GM12878 (cell line): Measurements from ENCODE around the gene GPC6. TPM values are rescaled to one million over a fixed set of nuclear protein-coding genes. Genes with fewer than 3 reads are reported as not detected.

Experiments used
- ATAC-seq: fragments of 200-7000 bp; cut with Tn5 transposase; 3 replicates; pipeline ENCODE4 v1.9.1; 2020; ENCODE audit warnings: mild to moderate bottlenecking, moderate library complexity
- BruUV-seq: library from RNA; stranded (reverse); fragments of 400-500 nt; replicated peaks from 2 replicates; lab custom pipeline; 2021; lab: Mats Ljungman, UMichigan
- CTCF ChIA-PET: fragments of 300-600 bp; sonication (Branson Sonifier 250); formaldehyde crosslinking; extraction: SDS; loops from one replicate; lab custom pipeline; 2021; ENCODE audit warnings: inconsistent platforms; lab: Yijun Ruan, JAX
- POLR2A ChIA-PET: fragments of 350-600 bp; formaldehyde crosslinking; extraction: SDS; loops from one replicate; lab custom pipeline; 2021; ENCODE audit warnings: inconsistent platforms; lab: Charles Lee
- RAD21 ChIA-PET: fragments of 300-600 bp; sonication (Branson Sonifier 250); formaldehyde crosslinking; loops from one replicate; lab custom pipeline; 2023; ENCODE audit warnings: antibody characterized with exemption; ENCODE audit not compliant: unreplicated experiment; lab: Charles Lee
- SMC1A ChIA-PET: fragments of 300-600 bp; sonication (Branson Sonifier 250); formaldehyde crosslinking; loops from one replicate; lab custom pipeline; 2023; ENCODE audit not compliant: unreplicated experiment, uncharacterized antibody; lab: Charles Lee
- DNase-seq: peaks from one replicate; pipeline ENCODE4 v3.0.0-alpha.2; 2011; ENCODE audit warnings: low read depth, low spot score
- FAIRE-seq: peaks from 3 replicates; lab custom pipeline; 2011; peaks lifted over from hg19 to GRCh38; lab: Jason Lieb, UNC
- H2AFZ ChIP-seq: 2 replicates; pipeline ENCODE4 v1.6.0; 2011; ENCODE audit warnings: low read depth, low read length, control low read depth; ENCODE audit not compliant: control insufficient read depth
- H3K27ac ChIP-seq: 2 replicates; pipeline ENCODE4 v1.5.1; 2011; ENCODE audit warnings: control low read depth; ENCODE audit not compliant: control insufficient read depth, insufficient read depth
- H3K27me3 ChIP-seq, 2 experiments: replicated peaks in 1 of 2; 2 replicates each; pipeline versions ENCODE4 v1.6.0 to v1.6.1; 2011; ENCODE audit warnings: low read length in 1 of 2; ENCODE audit not compliant: control insufficient read depth in 2 of 2, insufficient read depth in 2 of 2
- H3K36me3 ChIP-seq, 2 experiments: 2 replicates each; pipeline ENCODE4 v1.5.1; 2011; ENCODE audit warnings: low read length in 1 of 2; ENCODE audit not compliant: control insufficient read depth in 2 of 2, insufficient read depth in 2 of 2
- H3K4me1 ChIP-seq: 2 replicates; pipeline ENCODE4 v1.6.1; 2011; ENCODE audit warnings: mild to moderate bottlenecking, low read length, moderate library complexity, mixed read lengths; ENCODE audit not compliant: control insufficient read depth, insufficient read depth
- H3K4me2 ChIP-seq: 2 replicates; pipeline ENCODE4 v1.6.0; 2011; ENCODE audit warnings: control low read depth; ENCODE audit not compliant: control insufficient read depth, insufficient read depth
- H3K4me3 ChIP-seq: fragments of 200-600 bp; sonication (generic); 2 replicates; pipeline ENCODE4 v1.5.1; 2016
- H3K79me2 ChIP-seq: 2 replicates; pipeline ENCODE4 v1.6.0; 2011; ENCODE audit warnings: low read length; ENCODE audit not compliant: control insufficient read depth, insufficient read depth
- H3K9ac ChIP-seq: 2 replicates; pipeline ENCODE4 v1.8.0; 2011; ENCODE audit warnings: low read length, control low read depth, mixed read lengths; ENCODE audit not compliant: control insufficient read depth, insufficient read depth
- H3K9me3 ChIP-seq: replicated peaks from 3 replicates; pipeline ENCODE4 v1.5.1; 2011; ENCODE audit warnings: mild to moderate bottlenecking, low read length; ENCODE audit not compliant: control insufficient read depth, insufficient read depth
- H4K20me1 ChIP-seq: 2 replicates; pipeline ENCODE4 v1.6.0; 2011; ENCODE audit not compliant: control insufficient read depth, insufficient read depth
- CHD2 ChIP-seq: IDR thresholded peaks from 2 replicates; pipeline ENCODE4 v1.6.1; 2011; ENCODE audit warnings: low read depth, low read length, improper control_type of control experiment, borderline replicate concordance
- CREB1 ChIP-seq: IDR thresholded peaks from 2 replicates; pipeline ENCODE4 v1.6.1; 2012; ENCODE audit warnings: low read depth, mild to moderate bottlenecking, inconsistent platforms
- EZH2 ChIP-seq: IDR thresholded peaks from 2 replicates; pipeline ENCODE4 v1.6.1; 2012; ENCODE audit warnings: low read depth, mild to moderate bottlenecking, control low read depth, inconsistent platforms, low read length, borderline replicate concordance; ENCODE audit not compliant: control insufficient read depth
- FOXK2 ChIP-seq: fragments of 450-650 bp; IDR thresholded peaks from 2 replicates; pipeline ENCODE4 v1.6.1; 2017; ENCODE audit warnings: mild to moderate bottlenecking, moderate library complexity
- HDAC6 ChIP-seq: fragments of 200-600 bp; sonication (generic); IDR thresholded peaks from one replicate; pipeline ENCODE4 v1.8.0; 2017; ENCODE audit warnings: antibody characterized with exemption; ENCODE audit not compliant: unreplicated experiment
- HDGF ChIP-seq: fragments of 450-650 bp; IDR thresholded peaks from 2 replicates; pipeline ENCODE4 v1.6.1; 2016; ENCODE audit warnings: antibody characterized with exemption
- IRF4 ChIP-seq: IDR thresholded peaks from 2 replicates; pipeline ENCODE4 v1.6.1; 2011; ENCODE audit warnings: low read depth, low read length
- SMC3 ChIP-seq: IDR thresholded peaks from 2 replicates; pipeline ENCODE4 v1.6.1; 2011; ENCODE audit warnings: low read length, improper control_type of control experiment, borderline replicate concordance
- SREBF1 ChIP-seq: IDR thresholded peaks from 2 replicates; pipeline ENCODE4 v1.6.1; 2012; ENCODE audit warnings: mild to moderate bottlenecking, low read length
- WGBS: methylation state at CpG from one replicate; pipeline ENCODE4 v1.1.6; 2016; ENCODE audit warnings: low lambda C conversion rate; ENCODE audit not compliant: insufficient replicate concordance, insufficient coverage; ENCODE audit errors: missing lambda C conversion rate; 5-methylcytosine and 5-hydroxymethylcytosine counted together
- in situ Hi-C: fragments of 300-500 bp; cut with MboI; formaldehyde crosslinking; loops from 9 replicates; pipeline ENCODE4 v1.14.3; 2018; ENCODE audit warnings: mixed read lengths
- intact Hi-C: fragments of 100-400 bp; cut with micrococcal nuclease; formaldehyde crosslinking; loops from one replicate; pipeline ENCODE4 v1.14.2; 2022; ENCODE audit not compliant: unreplicated experiment
- polyA plus RNA-seq, 11 experiments: library from polyadenylated mRNA; depleted of rRNA in 4 of 11; unstranded in 6 of 11; stranded (reverse) in 5 of 11; fragments of >200 nt; fragmentation: Nextera tagmentation in 4 of 11; fragmentation: Illumina TruSeq in 1 of 11; extraction: Ambion mirVana in 4 of 11; extraction: Trizol in 1 of 11; gene quantifications; 1 replicate in 1 of 11; 2 replicates in 10 of 11; pipeline versions ENCODE4 v1.2.1 to v1.2.3, GENCODE V29; 2011 to 2016; ENCODE audit warnings: inconsistent platforms in 2 of 11, missing spikeins in 2 of 11, low read depth in 1 of 11
- total RNA-seq, 4 experiments: library from RNA; depleted of rRNA in 3 of 4; stranded (reverse); fragments of >200 nt in 3 of 4; fragmentation: Illumina TruSeq in 1 of 4; extraction: Trizol in 1 of 4; gene quantifications; 2 replicates each; pipeline versions ENCODE4 v1.2.1 to v1.2.3, GENCODE V29; 2013 to 2021
- TF ChIP-seq, protein P1 (sequence below): fragments of 450-650 bp; formaldehyde crosslinking; IDR thresholded peaks from 2 replicates; pipeline ENCODE4 v1.4.0; 2020; ENCODE audit warnings: mild to moderate bottlenecking, moderate library complexity
- TF ChIP-seq, protein P2 (sequence below): fragments of 450-650 bp; conservative IDR thresholded peaks from 2 replicates; pipeline ENCODE4 v1.6.1; 2017; ENCODE audit warnings: mild to moderate bottlenecking, moderate library complexity
- TF ChIP-seq, protein P3 (sequence below): IDR thresholded peaks from 2 replicates; pipeline ENCODE4 v1.6.1; 2011; ENCODE audit warnings: borderline replicate concordance, low read depth, mild to moderate bottlenecking, moderate library complexity, mixed read lengths, low read length; ENCODE audit not compliant: insufficient read depth; ENCODE audit errors: extremely low read length
- TF ChIP-seq, protein P4 (sequence below): IDR thresholded peaks from 2 replicates; pipeline ENCODE4 v1.6.1; 2011; ENCODE audit warnings: low read depth, mild to moderate bottlenecking, low read length, moderate library complexity, borderline replicate concordance; ENCODE audit errors: extremely low read depth

Gene GPC6
- total and polyA plus RNA-seq, 10 of the 15 experiments (the other 5 are each of a cell fraction or from before 2014, with no cell fraction given) = 0.03 to 0.04 (median 0.03) TPM; not detected in 7

DNA sequence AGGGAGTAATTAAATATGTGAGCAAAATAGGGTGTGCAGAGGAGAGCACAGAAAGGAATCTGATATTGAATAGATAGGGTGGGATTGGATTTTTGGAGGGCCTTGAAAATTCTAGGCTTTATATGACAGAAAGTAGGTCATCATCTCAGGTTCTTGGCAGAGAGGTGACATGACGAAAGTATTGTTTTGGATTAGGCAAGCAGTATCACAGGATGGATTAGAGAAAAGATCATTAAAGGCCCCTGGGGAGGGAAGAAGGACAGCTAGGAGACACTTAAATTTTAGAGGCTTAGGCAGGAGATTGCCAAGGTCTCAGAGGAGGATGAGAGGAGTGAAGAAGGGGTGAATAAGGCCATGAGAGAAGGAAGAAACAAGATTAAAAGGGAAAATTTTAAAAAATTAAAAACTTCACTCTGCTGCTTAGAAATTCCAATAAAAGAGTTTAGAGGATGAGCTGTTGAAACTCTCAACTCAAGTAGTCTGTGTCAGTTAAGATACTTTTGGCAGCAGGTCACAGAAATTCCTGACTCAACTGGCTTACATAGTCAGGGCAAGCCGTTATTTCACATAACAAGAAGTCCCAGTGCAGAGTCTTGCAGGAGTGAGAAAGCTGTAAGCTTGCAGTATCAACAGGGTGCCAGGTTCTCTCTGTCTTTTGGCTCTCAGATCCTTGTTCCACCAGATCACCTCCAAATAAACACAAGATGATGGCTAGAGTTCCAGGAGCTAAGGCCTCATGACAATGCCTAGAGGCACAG is 8.8 kb downstream of the GPC6 start:
- no TSS peak for BruUV-seq
- POLR2A ChIA-PET = no interaction called here
- H3K27me3 ChIP-seq = no peaks in the 10 kb centered on the region
- no peak overlapping the region for H2AFZ ChIP-seq
- no peaks in the 10 kb centered on the region for H4K20me1 ChIP-seq
- FAIRE-seq (no peak), DNase-seq (no peak), ATAC-seq (no peak)
- WGBS = 0% methylated on average over 2 of the region's 2 CpGs
- CTCF ChIA-PET = interaction anchor here (0.6 to 2.5 kb wide), 2 partner anchors 24 to 661 kb away, joined by 3 to 12 read pairs; no protein-coding TSS in a partner anchor
- no peaks in the 10 kb centered on the region for H3K36me3 ChIP-seq
- no peak overlapping the region for H3K4me2 ChIP-seq
- no peaks in the 10 kb centered on the region for H3K9me3 ChIP-seq
- H3K9ac ChIP-seq = no peak overlapping the region
- SMC1A ChIA-PET = no interaction called here
- no peaks in the 10 kb centered on the region for H3K4me1 ChIP-seq
- no peaks in the 10 kb centered on the region for H3K79me2 ChIP-seq
- intact Hi-C loops = loop anchor here (10.0 kb wide), 1 partner anchor 1051 kb away; no protein-coding TSS in a partner anchor
- in situ Hi-C loops = no loop called here
- RAD21 ChIA-PET = no interaction called here
- H3K27ac ChIP-seq = no peak overlapping the region
- H3K4me3 ChIP-seq = no peak overlapping the region
- TF ChIP-seq SREBF1 (no peak), HDAC6 (no peak), IRF4 (no peak), CHD2 (no peak), HDGF (no peak), CREB1 (no peak), SMC3 (no peak), EZH2 (no peak), FOXK2 (no peak)
- TF ChIP-seq, protein P1, sequence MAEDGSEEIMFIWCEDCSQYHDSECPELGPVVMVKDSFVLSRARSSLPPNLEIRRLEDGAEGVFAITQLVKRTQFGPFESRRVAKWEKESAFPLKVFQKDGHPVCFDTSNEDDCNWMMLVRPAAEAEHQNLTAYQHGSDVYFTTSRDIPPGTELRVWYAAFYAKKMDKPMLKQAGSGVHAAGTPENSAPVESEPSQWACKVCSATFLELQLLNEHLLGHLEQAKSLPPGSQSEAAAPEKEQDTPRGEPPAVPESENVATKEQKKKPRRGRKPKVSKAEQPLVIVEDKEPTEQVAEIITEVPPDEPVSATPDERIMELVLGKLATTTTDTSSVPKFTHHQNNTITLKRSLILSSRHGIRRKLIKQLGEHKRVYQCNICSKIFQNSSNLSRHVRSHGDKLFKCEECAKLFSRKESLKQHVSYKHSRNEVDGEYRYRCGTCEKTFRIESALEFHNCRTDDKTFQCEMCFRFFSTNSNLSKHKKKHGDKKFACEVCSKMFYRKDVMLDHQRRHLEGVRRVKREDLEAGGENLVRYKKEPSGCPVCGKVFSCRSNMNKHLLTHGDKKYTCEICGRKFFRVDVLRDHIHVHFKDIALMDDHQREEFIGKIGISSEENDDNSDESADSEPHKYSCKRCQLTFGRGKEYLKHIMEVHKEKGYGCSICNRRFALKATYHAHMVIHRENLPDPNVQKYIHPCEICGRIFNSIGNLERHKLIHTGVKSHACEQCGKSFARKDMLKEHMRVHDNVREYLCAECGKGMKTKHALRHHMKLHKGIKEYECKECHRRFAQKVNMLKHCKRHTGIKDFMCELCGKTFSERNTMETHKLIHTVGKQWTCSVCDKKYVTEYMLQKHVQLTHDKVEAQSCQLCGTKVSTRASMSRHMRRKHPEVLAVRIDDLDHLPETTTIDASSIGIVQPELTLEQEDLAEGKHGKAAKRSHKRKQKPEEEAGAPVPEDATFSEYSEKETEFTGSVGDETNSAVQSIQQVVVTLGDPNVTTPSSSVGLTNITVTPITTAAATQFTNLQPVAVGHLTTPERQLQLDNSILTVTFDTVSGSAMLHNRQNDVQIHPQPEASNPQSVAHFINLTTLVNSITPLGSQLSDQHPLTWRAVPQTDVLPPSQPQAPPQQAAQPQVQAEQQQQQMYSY (CRISPR knock-in tag) = no peak
- TF ChIP-seq, protein P2, sequence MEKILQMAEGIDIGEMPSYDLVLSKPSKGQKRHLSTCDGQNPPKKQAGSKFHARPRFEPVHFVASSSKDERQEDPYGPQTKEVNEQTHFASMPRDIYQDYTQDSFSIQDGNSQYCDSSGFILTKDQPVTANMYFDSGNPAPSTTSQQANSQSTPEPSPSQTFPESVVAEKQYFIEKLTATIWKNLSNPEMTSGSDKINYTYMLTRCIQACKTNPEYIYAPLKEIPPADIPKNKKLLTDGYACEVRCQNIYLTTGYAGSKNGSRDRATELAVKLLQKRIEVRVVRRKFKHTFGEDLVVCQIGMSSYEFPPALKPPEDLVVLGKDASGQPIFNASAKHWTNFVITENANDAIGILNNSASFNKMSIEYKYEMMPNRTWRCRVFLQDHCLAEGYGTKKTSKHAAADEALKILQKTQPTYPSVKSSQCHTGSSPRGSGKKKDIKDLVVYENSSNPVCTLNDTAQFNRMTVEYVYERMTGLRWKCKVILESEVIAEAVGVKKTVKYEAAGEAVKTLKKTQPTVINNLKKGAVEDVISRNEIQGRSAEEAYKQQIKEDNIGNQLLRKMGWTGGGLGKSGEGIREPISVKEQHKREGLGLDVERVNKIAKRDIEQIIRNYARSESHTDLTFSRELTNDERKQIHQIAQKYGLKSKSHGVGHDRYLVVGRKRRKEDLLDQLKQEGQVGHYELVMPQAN = no peak
- TF ChIP-seq, protein P3, sequence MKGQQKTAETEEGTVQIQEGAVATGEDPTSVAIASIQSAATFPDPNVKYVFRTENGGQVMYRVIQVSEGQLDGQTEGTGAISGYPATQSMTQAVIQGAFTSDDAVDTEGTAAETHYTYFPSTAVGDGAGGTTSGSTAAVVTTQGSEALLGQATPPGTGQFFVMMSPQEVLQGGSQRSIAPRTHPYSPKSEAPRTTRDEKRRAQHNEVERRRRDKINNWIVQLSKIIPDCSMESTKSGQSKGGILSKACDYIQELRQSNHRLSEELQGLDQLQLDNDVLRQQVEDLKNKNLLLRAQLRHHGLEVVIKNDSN = no peak
- TF ChIP-seq, protein P4, sequence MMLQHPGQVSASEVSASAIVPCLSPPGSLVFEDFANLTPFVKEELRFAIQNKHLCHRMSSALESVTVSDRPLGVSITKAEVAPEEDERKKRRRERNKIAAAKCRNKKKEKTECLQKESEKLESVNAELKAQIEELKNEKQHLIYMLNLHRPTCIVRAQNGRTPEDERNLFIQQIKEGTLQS = no peak
